HepG2 (cell line): Measurements from ENCODE around the gene HORMAD2. TPM values are rescaled to one million over a fixed set of nuclear protein-coding genes. Genes with fewer than 3 reads are reported as not detected.

ENCODE experiments used
- DNMT3B ChIP-seq: conservative IDR thresholded peaks from 2 replicates; pipeline ENCODE4 v1.6.1; 2016; ENCODE audit warnings: missing biosample characterization, control low read depth
- IRF2 ChIP-seq: IDR thresholded peaks from 2 replicates; pipeline ENCODE4 v1.6.1; 2018; ENCODE audit warnings: missing genetic modification reagents, missing compliant biosample characterization
- KMT2B ChIP-seq: IDR thresholded peaks from 2 replicates; pipeline ENCODE4 v1.6.1; 2016; ENCODE audit warnings: missing genetic modification reagents, missing compliant biosample characterization
- MAF1 ChIP-seq: sonication (generic); formaldehyde crosslinking; IDR thresholded peaks from 2 replicates; pipeline ENCODE4 v1.5.0; 2020; ENCODE audit warnings: missing genetic modification reagents, borderline replicate concordance
- MIER2 ChIP-seq: IDR thresholded peaks from 2 replicates; pipeline ENCODE4 v1.6.1; 2016; ENCODE audit warnings: missing biosample characterization, missing genetic modification reagents
- NKX3-1 ChIP-seq: sonication (generic); formaldehyde crosslinking; IDR thresholded peaks from 2 replicates; pipeline ENCODE4 v1.5.0; 2020; ENCODE audit warnings: missing genetic modification reagents
- PLRG1 ChIP-seq: fragments of 450-650 bp; conservative IDR thresholded peaks from 2 replicates; pipeline ENCODE4 v1.6.1; 2016
- SMARCC2 ChIP-seq: fragments of 450-650 bp; IDR thresholded peaks from 2 replicates; pipeline ENCODE4 v1.6.1; 2017; ENCODE audit warnings: antibody characterized with exemption, mild to moderate bottlenecking
- SRY ChIP-seq: sonication (generic); formaldehyde crosslinking; IDR thresholded peaks from 2 replicates; pipeline ENCODE4 v1.8.0; 2022; ENCODE audit warnings: mild to moderate bottlenecking, missing genetic modification reagents
- SYNCRIP ChIP-seq: fragments of 200-400 bp; formaldehyde crosslinking; IDR thresholded peaks from 2 replicates; pipeline ENCODE4 v1.6.1; 2018; ENCODE audit warnings: mild to moderate bottlenecking, low read depth, low read length; ENCODE audit not compliant: insufficient read depth
- ZNF20 ChIP-seq: sonication (generic); formaldehyde crosslinking; IDR thresholded peaks from 2 replicates; pipeline ENCODE4 v1.4.0; 2020; ENCODE audit warnings: mild to moderate bottlenecking, moderate library complexity, missing genetic modification reagents
- ZNF296 ChIP-seq: sonication (generic); formaldehyde crosslinking; conservative IDR thresholded peaks from 2 replicates; pipeline ENCODE4 v1.5.0; 2020; ENCODE audit warnings: mild to moderate bottlenecking, missing genetic modification reagents
- ZNF367 ChIP-seq: sonication (generic); formaldehyde crosslinking; IDR thresholded peaks from 2 replicates; pipeline ENCODE4 v1.4.0; 2020; ENCODE audit warnings: missing genetic modification reagents, borderline replicate concordance
- ZNF780A ChIP-seq: sonication (generic); formaldehyde crosslinking; IDR thresholded peaks from 2 replicates; pipeline ENCODE4 v1.8.0; 2022; ENCODE audit warnings: mild to moderate bottlenecking, missing genetic modification reagents, moderate library complexity
- ZZZ3 ChIP-seq: sonication (generic); formaldehyde crosslinking; IDR thresholded peaks from 2 replicates; pipeline ENCODE4 v1.4.0; 2020; ENCODE audit warnings: missing genetic modification reagents, mild to moderate bottlenecking, borderline replicate concordance
- polyA plus RNA-seq, 8 experiments: library from polyadenylated mRNA; depleted of rRNA in 3 of 8; stranded (reverse) in 7 of 8; unstranded in 1 of 8; fragments of >200 nt; fragmentation: Illumina TruSeq in 4 of 8; extraction: Trizol in 4 of 8; gene quantifications; 2 replicates each; pipeline versions ENCODE4 v1.2.1 to v1.2.3, GENCODE V29; 2011 to 2016; ENCODE audit warnings: low read depth in 4 of 8, missing spikeins in 1 of 8, mixed read lengths in 1 of 8; ENCODE audit not compliant: insufficient read depth in 1 of 8
- total RNA-seq, 5 experiments: library from RNA; depleted of rRNA; stranded (reverse); fragments of >200 nt; fragmentation: Illumina TruSeq; extraction: Trizol; gene quantifications; 2 replicates each; pipeline ENCODE4 v1.2.3, GENCODE V29; 2016; ENCODE audit warnings: low read depth in 1 of 5
- TF ChIP-seq, protein P1 (sequence below): sonication (generic); formaldehyde crosslinking; IDR thresholded peaks from 2 replicates; pipeline ENCODE4 v1.5.1; 2020; ENCODE audit warnings: mild to moderate bottlenecking, missing genetic modification reagents, moderate library complexity
- TF ChIP-seq, protein P2 (sequence below): sonication (generic); formaldehyde crosslinking; IDR thresholded peaks from 2 replicates; pipeline ENCODE4 v1.4.0; 2020; ENCODE audit warnings: mild to moderate bottlenecking, low read depth, missing genetic modification reagents
- TF ChIP-seq, protein P3 (sequence below), 2 experiments: fragments of 450-650 bp in 1 of 2; sonication (generic) in 1 of 2; formaldehyde crosslinking; IDR thresholded peaks; 2 replicates each; pipeline versions ENCODE4 v1.5.0 to v1.8.0; 2020 to 2022; ENCODE audit warnings: mild to moderate bottlenecking in 1 of 2, missing genetic modification reagents in 1 of 2
- TF ChIP-seq, protein P4 (sequence below): sonication (generic); formaldehyde crosslinking; IDR thresholded peaks from 2 replicates; pipeline ENCODE4 v1.4.0; 2020; ENCODE audit warnings: mild to moderate bottlenecking, missing genetic modification reagents
- TF ChIP-seq, protein P5 (sequence below): sonication (generic); formaldehyde crosslinking; conservative IDR thresholded peaks from 2 replicates; pipeline ENCODE4 v1.8.0; 2022; ENCODE audit warnings: mild to moderate bottlenecking, moderate library complexity, missing genetic modification reagents

Gene HORMAD2
- total and polyA plus RNA-seq, 2 of the 13 experiments (the other 11 are each of a cell fraction or from before 2014, with no cell fraction given), result not detected

DNA sequence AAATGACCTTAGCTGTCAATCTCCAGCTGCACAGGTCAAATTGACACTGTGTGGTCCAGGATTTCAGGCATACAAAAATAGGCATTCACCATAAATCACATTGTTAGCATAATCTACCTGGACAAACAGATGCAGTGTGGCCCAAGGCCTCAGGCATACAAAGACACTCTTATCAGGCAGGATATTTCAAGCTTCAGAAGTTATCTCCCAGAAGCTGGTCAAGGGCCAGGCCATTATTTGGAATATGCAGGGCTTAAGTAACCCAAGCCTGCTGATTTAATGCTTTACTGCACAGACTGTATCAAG, 25.5 kb upstream of the HORMAD2 start (continued):
- TF ChIP-seq ZNF296 (CRISPR knock-in tag), result no peak
- no peak for TF ChIP-seq SMARCC2
- TF ChIP-seq, protein P1, sequence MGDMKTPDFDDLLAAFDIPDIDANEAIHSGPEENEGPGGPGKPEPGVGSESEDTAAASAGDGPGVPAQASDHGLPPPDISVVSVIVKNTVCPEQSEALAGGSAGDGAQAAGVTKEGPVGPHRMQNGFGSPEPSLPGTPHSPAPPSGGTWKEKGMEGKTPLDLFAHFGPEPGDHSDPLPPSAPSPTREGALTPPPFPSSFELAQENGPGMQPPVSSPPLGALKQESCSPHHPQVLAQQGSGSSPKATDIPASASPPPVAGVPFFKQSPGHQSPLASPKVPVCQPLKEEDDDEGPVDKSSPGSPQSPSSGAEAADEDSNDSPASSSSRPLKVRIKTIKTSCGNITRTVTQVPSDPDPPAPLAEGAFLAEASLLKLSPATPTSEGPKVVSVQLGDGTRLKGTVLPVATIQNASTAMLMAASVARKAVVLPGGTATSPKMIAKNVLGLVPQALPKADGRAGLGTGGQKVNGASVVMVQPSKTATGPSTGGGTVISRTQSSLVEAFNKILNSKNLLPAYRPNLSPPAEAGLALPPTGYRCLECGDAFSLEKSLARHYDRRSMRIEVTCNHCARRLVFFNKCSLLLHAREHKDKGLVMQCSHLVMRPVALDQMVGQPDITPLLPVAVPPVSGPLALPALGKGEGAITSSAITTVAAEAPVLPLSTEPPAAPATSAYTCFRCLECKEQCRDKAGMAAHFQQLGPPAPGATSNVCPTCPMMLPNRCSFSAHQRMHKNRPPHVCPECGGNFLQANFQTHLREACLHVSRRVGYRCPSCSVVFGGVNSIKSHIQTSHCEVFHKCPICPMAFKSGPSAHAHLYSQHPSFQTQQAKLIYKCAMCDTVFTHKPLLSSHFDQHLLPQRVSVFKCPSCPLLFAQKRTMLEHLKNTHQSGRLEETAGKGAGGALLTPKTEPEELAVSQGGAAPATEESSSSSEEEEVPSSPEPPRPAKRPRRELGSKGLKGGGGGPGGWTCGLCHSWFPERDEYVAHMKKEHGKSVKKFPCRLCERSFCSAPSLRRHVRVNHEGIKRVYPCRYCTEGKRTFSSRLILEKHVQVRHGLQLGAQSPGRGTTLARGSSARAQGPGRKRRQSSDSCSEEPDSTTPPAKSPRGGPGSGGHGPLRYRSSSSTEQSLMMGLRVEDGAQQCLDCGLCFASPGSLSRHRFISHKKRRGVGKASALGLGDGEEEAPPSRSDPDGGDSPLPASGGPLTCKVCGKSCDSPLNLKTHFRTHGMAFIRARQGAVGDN (CRISPR knock-in tag), result no peak
- TF ChIP-seq ZNF20 (CRISPR knock-in tag), result no peak
- no peak for TF ChIP-seq ZZZ3 (CRISPR knock-in tag)
- no peak for TF ChIP-seq DNMT3B (CRISPR knock-in tag)
- no peak for TF ChIP-seq SYNCRIP
- no peak for TF ChIP-seq ZNF780A
- no peak for TF ChIP-seq NKX3-1
- TF ChIP-seq, protein P2, sequence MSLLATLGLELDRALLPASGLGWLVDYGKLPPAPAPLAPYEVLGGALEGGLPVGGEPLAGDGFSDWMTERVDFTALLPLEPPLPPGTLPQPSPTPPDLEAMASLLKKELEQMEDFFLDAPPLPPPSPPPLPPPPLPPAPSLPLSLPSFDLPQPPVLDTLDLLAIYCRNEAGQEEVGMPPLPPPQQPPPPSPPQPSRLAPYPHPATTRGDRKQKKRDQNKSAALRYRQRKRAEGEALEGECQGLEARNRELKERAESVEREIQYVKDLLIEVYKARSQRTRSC, result no peak
- TF ChIP-seq ZNF367 (CRISPR knock-in tag), result no peak
- no peak for TF ChIP-seq PLRG1
- peak; percentile 61; the same call in 1 of the 2 replicates for TF ChIP-seq IRF2 (CRISPR knock-in tag)
- peak; percentile 53; the same call in 1 of the 2 replicates for TF ChIP-seq MIER2 (CRISPR knock-in tag)
- TF ChIP-seq, protein P3, sequence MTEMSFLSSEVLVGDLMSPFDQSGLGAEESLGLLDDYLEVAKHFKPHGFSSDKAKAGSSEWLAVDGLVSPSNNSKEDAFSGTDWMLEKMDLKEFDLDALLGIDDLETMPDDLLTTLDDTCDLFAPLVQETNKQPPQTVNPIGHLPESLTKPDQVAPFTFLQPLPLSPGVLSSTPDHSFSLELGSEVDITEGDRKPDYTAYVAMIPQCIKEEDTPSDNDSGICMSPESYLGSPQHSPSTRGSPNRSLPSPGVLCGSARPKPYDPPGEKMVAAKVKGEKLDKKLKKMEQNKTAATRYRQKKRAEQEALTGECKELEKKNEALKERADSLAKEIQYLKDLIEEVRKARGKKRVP (CRISPR knock-in tag; IDR thresholded peaks at IDR 0.05), result no peak
- TF ChIP-seq MAF1 (CRISPR knock-in tag), result no peak
- TF ChIP-seq SRY (CRISPR knock-in tag), result no peak
- TF ChIP-seq, protein P4, sequence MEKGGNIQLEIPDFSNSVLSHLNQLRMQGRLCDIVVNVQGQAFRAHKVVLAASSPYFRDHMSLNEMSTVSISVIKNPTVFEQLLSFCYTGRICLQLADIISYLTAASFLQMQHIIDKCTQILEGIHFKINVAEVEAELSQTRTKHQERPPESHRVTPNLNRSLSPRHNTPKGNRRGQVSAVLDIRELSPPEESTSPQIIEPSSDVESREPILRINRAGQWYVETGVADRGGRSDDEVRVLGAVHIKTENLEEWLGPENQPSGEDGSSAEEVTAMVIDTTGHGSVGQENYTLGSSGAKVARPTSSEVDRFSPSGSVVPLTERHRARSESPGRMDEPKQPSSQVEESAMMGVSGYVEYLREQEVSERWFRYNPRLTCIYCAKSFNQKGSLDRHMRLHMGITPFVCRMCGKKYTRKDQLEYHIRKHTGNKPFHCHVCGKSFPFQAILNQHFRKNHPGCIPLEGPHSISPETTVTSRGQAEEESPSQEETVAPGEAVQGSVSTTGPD (CRISPR knock-in tag), result peak; percentile 90
- TF ChIP-seq, protein P5, sequence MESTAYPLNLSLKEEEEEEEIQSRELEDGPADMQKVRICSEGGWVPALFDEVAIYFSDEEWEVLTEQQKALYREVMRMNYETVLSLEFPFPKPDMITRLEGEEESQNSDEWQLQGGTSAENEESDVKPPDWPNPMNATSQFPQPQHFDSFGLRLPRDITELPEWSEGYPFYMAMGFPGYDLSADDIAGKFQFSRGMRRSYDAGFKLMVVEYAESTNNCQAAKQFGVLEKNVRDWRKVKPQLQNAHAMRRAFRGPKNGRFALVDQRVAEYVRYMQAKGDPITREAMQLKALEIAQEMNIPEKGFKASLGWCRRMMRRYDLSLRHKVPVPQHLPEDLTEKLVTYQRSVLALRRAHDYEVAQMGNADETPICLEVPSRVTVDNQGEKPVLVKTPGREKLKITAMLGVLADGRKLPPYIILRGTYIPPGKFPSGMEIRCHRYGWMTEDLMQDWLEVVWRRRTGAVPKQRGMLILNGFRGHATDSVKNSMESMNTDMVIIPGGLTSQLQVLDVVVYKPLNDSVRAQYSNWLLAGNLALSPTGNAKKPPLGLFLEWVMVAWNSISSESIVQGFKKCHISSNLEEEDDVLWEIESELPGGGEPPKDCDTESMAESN, result no peak
- no peak for TF ChIP-seq KMT2B (CRISPR knock-in tag)
